ENCODE results near the gene METTL15.

DNA sequence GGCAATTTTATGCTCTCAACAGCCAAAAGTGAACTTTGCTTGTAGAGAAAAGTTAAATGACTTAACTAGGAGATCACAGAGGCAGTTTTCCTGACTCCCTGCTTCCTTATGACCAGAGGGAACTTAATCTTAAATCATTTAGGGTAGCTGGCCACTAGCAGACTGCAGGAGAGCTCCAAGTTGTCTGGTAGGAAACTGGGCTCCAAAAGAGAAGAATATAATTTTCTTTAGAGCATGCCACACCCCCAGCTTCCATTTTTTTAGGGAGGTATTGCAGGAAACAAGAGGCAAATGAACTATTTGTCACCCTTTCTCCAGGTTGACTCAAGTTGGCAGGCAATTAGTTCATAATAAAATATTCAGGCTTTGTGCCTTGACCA, 2.6 kb downstream of the METTL15 start:
- TF ChIP-seq, protein P1, sequence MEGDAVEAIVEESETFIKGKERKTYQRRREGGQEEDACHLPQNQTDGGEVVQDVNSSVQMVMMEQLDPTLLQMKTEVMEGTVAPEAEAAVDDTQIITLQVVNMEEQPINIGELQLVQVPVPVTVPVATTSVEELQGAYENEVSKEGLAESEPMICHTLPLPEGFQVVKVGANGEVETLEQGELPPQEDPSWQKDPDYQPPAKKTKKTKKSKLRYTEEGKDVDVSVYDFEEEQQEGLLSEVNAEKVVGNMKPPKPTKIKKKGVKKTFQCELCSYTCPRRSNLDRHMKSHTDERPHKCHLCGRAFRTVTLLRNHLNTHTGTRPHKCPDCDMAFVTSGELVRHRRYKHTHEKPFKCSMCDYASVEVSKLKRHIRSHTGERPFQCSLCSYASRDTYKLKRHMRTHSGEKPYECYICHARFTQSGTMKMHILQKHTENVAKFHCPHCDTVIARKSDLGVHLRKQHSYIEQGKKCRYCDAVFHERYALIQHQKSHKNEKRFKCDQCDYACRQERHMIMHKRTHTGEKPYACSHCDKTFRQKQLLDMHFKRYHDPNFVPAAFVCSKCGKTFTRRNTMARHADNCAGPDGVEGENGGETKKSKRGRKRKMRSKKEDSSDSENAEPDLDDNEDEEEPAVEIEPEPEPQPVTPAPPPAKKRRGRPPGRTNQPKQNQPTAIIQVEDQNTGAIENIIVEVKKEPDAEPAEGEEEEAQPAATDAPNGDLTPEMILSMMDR (IDR thresholded peaks at IDR 0.05): no peak
- TF ChIP-seq EZH2 (IDR thresholded peaks at IDR 0.05): no peak

Measured in neural progenitor cell (in vitro differentiated cells).